Kidney (tissue), 14 donors: Measurements from ENCODE around the gene NBEA. TPM values are rescaled to one million over a fixed set of nuclear protein-coding genes. Genes with fewer than 3 reads are reported as not detected.

Experiments
- DNase-seq, 5 donors: peaks; one replicate each; pipeline ENCODE4 v3.0.0-alpha.2; 2013 to 2020
- FAIRE-seq: peaks from 2 replicates; lab custom pipeline; 2012; peaks lifted over from hg19 to GRCh38; lab: Jason Lieb, UNC
- H3K27ac ChIP-seq, 2 donors: one replicate each; pipeline ENCODE4 v1.7.0; 2013; ENCODE audit warnings: low read depth in 2 of 2, low read length in 2 of 2, inconsistent platforms in 1 of 2
- H3K27me3 ChIP-seq: one replicate; pipeline ENCODE4 v1.7.1; 2013; ENCODE audit warnings: low read length, inconsistent platforms; ENCODE audit not compliant: control insufficient read depth, insufficient read depth
- H3K36me3 ChIP-seq, 3 donors: one replicate each; pipeline versions ENCODE4 v1.7.0 to v1.7.1; 2013; ENCODE audit warnings: low read length in 3 of 3, control low read depth in 1 of 3, inconsistent platforms in 1 of 3; ENCODE audit not compliant: insufficient read depth in 3 of 3, control insufficient read depth in 2 of 3
- H3K4me1 ChIP-seq, 3 donors: one replicate each; pipeline versions ENCODE4 v1.7.0 to v1.7.1; 2013; ENCODE audit warnings: low read length in 3 of 3, inconsistent platforms in 1 of 3, low read depth in 1 of 3; ENCODE audit not compliant: control insufficient read depth in 2 of 3, insufficient read depth in 2 of 3
- H3K4me3 ChIP-seq, 3 donors: one replicate each; pipeline versions ENCODE4 v1.7.0 to v1.8.1; 2013; ENCODE audit warnings: low read length in 3 of 3, control low read depth in 1 of 3, inconsistent platforms in 1 of 3
- H3K9ac ChIP-seq, 3 donors: one replicate each; pipeline versions ENCODE4 v1.7.0 to v1.7.1; 2013; ENCODE audit warnings: low read length in 3 of 3, control low read depth in 1 of 3, inconsistent platforms in 1 of 3
- H3K9me3 ChIP-seq, 3 donors: one replicate each; pipeline versions ENCODE4 v1.7.0 to v1.7.1; 2013; ENCODE audit warnings: low read length in 3 of 3, control low read depth in 1 of 3, inconsistent platforms in 1 of 3; ENCODE audit not compliant: control insufficient read depth in 2 of 3, insufficient read depth in 1 of 3
- CTCF ChIP-seq: IDR thresholded peaks from 3 replicates; pipeline ENCODE4 v1.5.1; 2012; ENCODE audit warnings: mild to moderate bottlenecking, moderate library complexity, borderline replicate concordance; ENCODE audit not compliant: insufficient read depth; ENCODE audit errors: extremely low read depth
- intact Hi-C: fragments of 100-400 bp; cut with DNase I; formaldehyde crosslinking; loops from one replicate; pipeline ENCODE4 v1.11.1; 2022
- polyA plus RNA-seq: library from polyadenylated mRNA; stranded (reverse); fragments of 350-450 nt; fragmentation: Illumina TruSeq; extraction: RNeasy Lipid Tissue Mini Kit (QIAGEN cat#74804); gene quantifications from one replicate; pipeline ENCODE4 v1.2.3, GENCODE V29; 2014; ENCODE audit warnings: low read depth, low replicate concordance; ENCODE audit not compliant: insufficient read depth
- total RNA-seq: library from RNA; stranded (reverse); fragmentation: NEBNext Ultra II Directional; extraction: Animal tissue kit (Norgen Biotek cat#: 25700); gene quantifications from one replicate; pipeline ENCODE4 v1.2.1, GENCODE V29; 2021
- donor health status: control.
- donor health status: control.
- donor health status: control.
- donor health status: control.
- donor health status: control.
- donor health status: DM: yes; HTN: yes; CAD: no.
- donor health status: Normal renal cell carcinoma (clear cell type).

The NBEA gene
- total and polyA plus RNA-seq, 2 donors from 2014 or later: 4.7 to 14.6 TPM

GRCh38 chr13:35514061-35514477 is 572.0 kb downstream of the NBEA start:
- no peak for FAIRE-seq
- H3K9me3 ChIP-seq: no peaks in the 10 kb centered on the region
- no peak overlapping the region for H3K9ac ChIP-seq
- no peak for TF ChIP-seq CTCF
- H3K4me3 ChIP-seq: no peak overlapping the region
- no peaks in the 10 kb centered on the region for H3K4me1 ChIP-seq
- no peaks in the 10 kb centered on the region for H3K36me3 ChIP-seq
- intact Hi-C loops: no loop called here
- no peak overlapping the region for H3K27ac ChIP-seq
- DNase-seq: no peak
- H3K27me3 ChIP-seq: no peaks in the 10 kb centered on the region

GRCh38 chr13:35514801-35515502 is 572.9 kb downstream of the NBEA start:
- no peak overlapping the region for H3K4me3 ChIP-seq
- H3K9ac ChIP-seq: no peak overlapping the region
- H3K36me3 ChIP-seq: no peaks in the 10 kb centered on the region
- no peaks in the 10 kb centered on the region for H3K4me1 ChIP-seq
- no peaks in the 10 kb centered on the region for H3K9me3 ChIP-seq
- no peak for DNase-seq
- H3K27me3 ChIP-seq: no peaks in the 10 kb centered on the region
- TF ChIP-seq CTCF: no peak
- no peak for FAIRE-seq
- no peak overlapping the region for H3K27ac ChIP-seq
- intact Hi-C loops: no loop called here

GRCh38 chr13:35518337-35518946 is 576.4 kb downstream of the NBEA start:
- H3K4me3 ChIP-seq: no peak overlapping the region
- no peak overlapping the region for H3K9ac ChIP-seq
- no peaks in the 10 kb centered on the region for H3K4me1 ChIP-seq
- no peak for DNase-seq
- no peak for TF ChIP-seq CTCF
- no peaks in the 10 kb centered on the region for H3K27me3 ChIP-seq
- no peak overlapping the region for H3K27ac ChIP-seq
- H3K36me3 ChIP-seq: no peaks in the 10 kb centered on the region
- H3K9me3 ChIP-seq: no peaks in the 10 kb centered on the region
- FAIRE-seq: no peak
- intact Hi-C loops: no loop called here
